CD8-positive, alpha-beta memory T cell (primary cell): ENCODE measurements around the gene COMMD3. TPM values are rescaled to one million over a fixed set of nuclear protein-coding genes. Genes with fewer than 3 reads are reported as not detected.

ENCODE experiments used
- CTCF ChIA-PET: fragments of 350-600 bp; sonication (Branson Sonifier 250); formaldehyde crosslinking; loops from one replicate; lab custom pipeline; 2021; ENCODE audit warnings: antibody characterized with exemption; lab: Charles Lee
- POLR2A ChIA-PET: fragments of 350-600 bp; sonication (Branson Sonifier 250); formaldehyde crosslinking; loops from one replicate; lab custom pipeline; 2021; ENCODE audit warnings: antibody characterized with exemption; lab: Charles Lee
- DNase-seq, 5 donors: peaks; one replicate each; pipeline versions ENCODE4 v3.0.0 to v3.0.0-alpha.2; 2020 to 2022; ENCODE audit warnings: mixed read lengths in 1 of 5
- H3K27ac ChIP-seq: one replicate; pipeline ENCODE4 v1.7.0; 2013; ENCODE audit warnings: low read depth, mild to moderate bottlenecking, low read length, moderate library complexity
- H3K27me3 ChIP-seq: 2 replicates; pipeline ENCODE4 v1.7.0; 2013; ENCODE audit warnings: low read length, mild to moderate bottlenecking; ENCODE audit not compliant: insufficient read depth, poor library complexity, severe bottlenecking
- H3K36me3 ChIP-seq: 2 replicates; pipeline ENCODE4 v1.7.0; 2013; ENCODE audit warnings: mild to moderate bottlenecking, low read length, moderate library complexity; ENCODE audit not compliant: insufficient read depth
- H3K4me1 ChIP-seq: 2 replicates; pipeline ENCODE4 v1.7.0; 2013; ENCODE audit warnings: mild to moderate bottlenecking, low read length, moderate library complexity; ENCODE audit not compliant: insufficient read depth
- H3K4me3 ChIP-seq: 2 replicates; pipeline ENCODE4 v1.7.0; 2013; ENCODE audit warnings: mild to moderate bottlenecking, low read length
- H3K9me3 ChIP-seq: 2 replicates; pipeline ENCODE4 v1.7.0; 2013; ENCODE audit warnings: mild to moderate bottlenecking, low read length
- H3K27ac Mint-ChIP-seq, 8 donors: one replicate each; pipeline ENCODE4 v1.8.0; 2020 to 2021; ENCODE audit warnings: mixed read lengths in 8 of 8, mild to moderate bottlenecking in 6 of 8, inconsistent platforms in 3 of 8, moderate library complexity in 3 of 8
- H3K27me3 Mint-ChIP-seq, 2 donors: one replicate each; pipeline ENCODE4 v1.8.0; 2020 to 2021; ENCODE audit warnings: mixed read lengths in 2 of 2, mild to moderate bottlenecking in 1 of 2, moderate library complexity in 1 of 2
- H3K36me3 Mint-ChIP-seq, 3 donors: one replicate each; pipeline ENCODE4 v1.8.0; 2020 to 2021; ENCODE audit warnings: mixed read lengths in 3 of 3, inconsistent platforms in 1 of 3, mild to moderate bottlenecking in 1 of 3
- H3K4me1 Mint-ChIP-seq, 3 donors: one replicate each; pipeline ENCODE4 v1.8.0; 2020 to 2021; ENCODE audit warnings: mixed read lengths in 3 of 3, inconsistent platforms in 1 of 3, mild to moderate bottlenecking in 1 of 3
- H3K4me3 Mint-ChIP-seq, 7 donors: one replicate each; pipeline ENCODE4 v1.8.0; 2020 to 2021; ENCODE audit warnings: mixed read lengths in 7 of 7, mild to moderate bottlenecking in 6 of 7, moderate library complexity in 4 of 7, inconsistent platforms in 2 of 7
- H3K9me3 Mint-ChIP-seq, 5 donors: one replicate each; pipeline ENCODE4 v1.8.0; 2020 to 2022; ENCODE audit warnings: mixed read lengths in 5 of 5, mild to moderate bottlenecking in 3 of 5, moderate library complexity in 2 of 5, inconsistent platforms in 1 of 5
- polyA plus RNA-seq: library from polyadenylated mRNA; unstranded; fragments of 300-500 nt; fragmentation: Illumina TruSeq; gene quantifications from one replicate; pipeline ENCODE4 v1.2.3, GENCODE V29; 2021
- total RNA-seq, 2 experiments: library from RNA; stranded (reverse); gene quantifications; one replicate each; pipeline ENCODE4 v1.2.3, GENCODE V29; 2021

Gene COMMD3
- total and polyA plus RNA-seq, 3 experiments from 2014 or later, result 61.4 to 80.4 (median 80.2) TPM

DNA sequence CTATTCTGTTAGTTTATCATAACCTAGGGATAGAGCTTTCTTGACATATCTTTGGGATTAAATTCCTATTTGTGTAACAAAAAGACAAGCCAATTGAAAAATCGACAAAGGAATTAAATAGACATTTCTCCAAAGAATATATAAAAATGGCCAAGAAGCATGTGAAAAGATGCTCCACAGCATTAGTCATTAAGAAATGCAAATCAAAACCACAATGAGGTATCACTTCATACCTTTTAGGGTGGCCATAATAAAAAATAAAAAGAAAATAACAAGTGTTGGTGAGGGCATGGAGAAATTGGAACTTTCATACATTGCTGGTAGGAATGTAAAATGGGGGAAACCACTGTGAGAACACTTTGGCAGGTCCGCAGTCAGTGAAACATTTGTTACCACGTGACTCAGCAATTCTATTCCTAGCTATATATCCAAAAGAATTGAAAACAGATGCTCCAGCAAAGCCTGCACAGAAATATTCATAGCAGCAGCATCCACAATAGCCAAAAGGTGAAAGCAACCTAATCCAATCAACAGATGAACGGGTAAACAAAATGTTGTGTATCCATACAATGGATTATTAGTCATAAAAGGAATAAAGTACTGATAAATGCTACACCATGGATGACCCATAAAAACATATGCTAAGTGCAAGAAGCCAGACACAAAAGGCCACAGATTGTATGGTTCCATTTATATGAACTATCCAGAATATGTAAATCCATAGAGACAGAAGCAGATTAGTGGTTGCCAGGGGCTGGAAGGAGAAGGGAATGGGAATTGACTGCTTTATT lies 49.7 kb downstream of the COMMD3 start:
- Histone ChIP-seq H3K27ac (no peak overlapping the region), H3K4me3 (no peak overlapping the region), H3K9me3 (no peaks in the 10 kb centered on the region), H3K27me3 (peaks cover 6% of the 10 kb centered on the region), H3K36me3 (no peaks in the 10 kb centered on the region), H3K4me1 (peaks cover 3% of the 10 kb centered on the region)
- ChIA-PET POLR2A (no interaction called here), CTCF (no interaction called here)
- H3K36me3 Mint-ChIP-seq, result no peaks in the 10 kb centered on the region
- no peak overlapping the region for H3K27ac Mint-ChIP-seq
- DNase-seq, result no peak
- H3K4me1 Mint-ChIP-seq, result peaks cover 6 to 26% (median 18%) of the 10 kb centered on the region in 3 donors
- peaks cover 3 to 34% of the 10 kb centered on the region in 2 donors for H3K27me3 Mint-ChIP-seq
- H3K4me3 Mint-ChIP-seq, result no peak overlapping the region
- no peaks in the 10 kb centered on the region for H3K9me3 Mint-ChIP-seq

- Mint-ChIP-seq H3K9me3 (no peaks in the 10 kb centered on the region), H3K4me1 (peaks cover 6 to 27% (median 18%) of the 10 kb centered on the region in 3 donors), H3K27me3 (peaks cover 3 to 33% of the 10 kb centered on the region in 2 donors), H3K27ac (no peak overlapping the region), H3K4me3 (no peak overlapping the region), H3K36me3 (no peaks in the 10 kb centered on the region)
- no peaks in the 10 kb centered on the region for H3K36me3 ChIP-seq
- no peak for DNase-seq
- H3K4me3 ChIP-seq, result no peak overlapping the region
- peaks cover 3% of the 10 kb centered on the region for H3K4me1 ChIP-seq
- H3K27ac ChIP-seq, result no peak overlapping the region
- H3K27me3 ChIP-seq, result peaks cover 6% of the 10 kb centered on the region
- ChIA-PET CTCF (no interaction called here), POLR2A (no interaction called here)
- H3K9me3 ChIP-seq, result no peaks in the 10 kb centered on the region
These were observed 50.2 kb downstream of the COMMD3 start for GRCh38 chr10:22366435-22366703.

DNA sequence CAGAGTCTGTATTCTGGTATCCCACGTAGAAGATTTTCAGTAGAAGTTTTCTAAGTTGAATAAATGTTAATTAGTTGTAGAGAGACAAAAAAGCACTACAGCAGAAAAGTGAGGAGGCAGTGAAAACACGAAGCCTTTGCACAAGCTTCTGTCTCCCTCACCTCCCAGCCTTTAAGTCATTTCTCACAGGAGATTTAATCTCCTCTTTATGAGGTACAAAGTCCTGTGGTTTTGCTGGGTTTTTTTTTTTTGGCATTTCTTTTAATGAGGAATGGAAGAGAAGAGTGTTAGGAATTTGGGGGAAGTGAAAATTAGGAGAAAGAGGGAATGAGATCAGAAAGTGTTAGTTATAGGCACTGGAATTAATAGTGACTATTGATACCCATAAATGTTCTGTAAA lies 50.6 kb downstream of the COMMD3 start:
- no peaks in the 10 kb centered on the region for H3K9me3 ChIP-seq
- peaks cover 3% of the 10 kb centered on the region for H3K4me1 ChIP-seq
- POLR2A ChIA-PET, result no interaction called here
- H3K4me3 ChIP-seq, result no peak overlapping the region
- CTCF ChIA-PET, result no interaction called here
- DNase-seq, result no peak
- Mint-ChIP-seq H3K4me3 (no peak overlapping the region), H3K9me3 (no peaks in the 10 kb centered on the region), H3K4me1 (peaks cover 6 to 27% (median 18%) of the 10 kb centered on the region in 3 donors), H3K36me3 (no peaks in the 10 kb centered on the region), H3K27me3 (peaks cover 3 to 33% of the 10 kb centered on the region in 2 donors), H3K27ac (no peak overlapping the region)
- no peaks in the 10 kb centered on the region for H3K36me3 ChIP-seq
- H3K27ac ChIP-seq, result no peak overlapping the region
- peaks cover 6% of the 10 kb centered on the region for H3K27me3 ChIP-seq

DNA sequence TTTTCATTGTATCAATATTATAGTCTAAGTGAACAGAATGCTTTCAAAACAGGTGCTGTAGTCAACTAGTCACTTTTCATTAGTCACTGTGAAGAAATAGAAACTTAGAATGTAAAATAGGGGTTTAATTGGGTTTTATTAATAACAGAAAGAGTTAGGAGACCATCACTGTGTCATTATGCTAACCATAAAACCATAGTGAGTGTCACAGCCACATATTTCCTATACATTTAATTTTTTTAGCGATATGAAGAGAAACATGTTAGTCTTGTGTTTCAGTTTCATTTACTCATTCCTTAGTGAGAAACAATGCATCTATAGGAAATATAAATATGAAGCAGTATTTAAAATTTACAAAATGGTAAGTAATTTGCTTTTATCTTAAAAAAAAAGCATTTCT lies 51.3 kb downstream of the COMMD3 start:
- CTCF ChIA-PET, result no interaction called here
- no peak overlapping the region for H3K4me3 Mint-ChIP-seq

GRCh38 chr10:22368402-22368801 lies 52.2 kb downstream of the COMMD3 start:
- Histone ChIP-seq H3K9me3 (no peaks in the 10 kb centered on the region), H3K4me1 (peaks cover 3% of the 10 kb centered on the region), H3K27ac (no peak overlapping the region), H3K36me3 (no peaks in the 10 kb centered on the region), H3K27me3 (no peaks in the 10 kb centered on the region), H3K4me3 (no peak overlapping the region)
- DNase-seq, result no peak
- H3K4me1 Mint-ChIP-seq, result peaks cover 6 to 27% (median 18%) of the 10 kb centered on the region in 3 donors
- no peak overlapping the region for H3K27ac Mint-ChIP-seq
- no peaks in the 10 kb centered on the region for H3K36me3 Mint-ChIP-seq
- ChIA-PET POLR2A (no interaction called here), CTCF (no interaction called here)
- H3K9me3 Mint-ChIP-seq, result no peaks in the 10 kb centered on the region
- no peak overlapping the region for H3K4me3 Mint-ChIP-seq
- peaks cover 3 to 27% of the 10 kb centered on the region in 2 donors for H3K27me3 Mint-ChIP-seq

More for the DNA sequence above, 51.3 kb downstream of the COMMD3 start:
- H3K27me3 Mint-ChIP-seq, result peaks cover 3 to 33% of the 10 kb centered on the region in 2 donors
- H3K4me1 ChIP-seq, result peaks cover 3% of the 10 kb centered on the region
- H3K9me3 Mint-ChIP-seq, result no peaks in the 10 kb centered on the region
- no peaks in the 10 kb centered on the region for H3K36me3 ChIP-seq
- H3K4me1 Mint-ChIP-seq, result peaks cover 6 to 27% (median 18%) of the 10 kb centered on the region in 3 donors
- no peaks in the 10 kb centered on the region for H3K9me3 ChIP-seq
- no peaks in the 10 kb centered on the region for H3K36me3 Mint-ChIP-seq
- DNase-seq, result no peak
- no peak overlapping the region for H3K27ac Mint-ChIP-seq
- no peak overlapping the region for H3K4me3 ChIP-seq
- H3K27me3 ChIP-seq, result peaks cover 4% of the 10 kb centered on the region
- H3K27ac ChIP-seq, result no peak overlapping the region
- POLR2A ChIA-PET, result no interaction called here

- CTCF ChIA-PET, result no interaction called here
These were observed 52.8 kb downstream of the COMMD3 start for GRCh38 chr10:22368981-22369380.

GRCh38 chr10:22369434-22370072 lies 53.4 kb downstream of the COMMD3 start:
- Mint-ChIP-seq H3K27me3 (peaks cover 3 to 17% of the 10 kb centered on the region in 2 donors), H3K36me3 (no peaks in the 10 kb centered on the region), H3K9me3 (no peaks in the 10 kb centered on the region), H3K4me1 (peaks cover 6 to 27% (median 18%) of the 10 kb centered on the region in 3 donors), H3K4me3 (no peak overlapping the region), H3K27ac (no peak overlapping the region)
- ChIA-PET CTCF (no interaction called here), POLR2A (interaction anchor here (1.4 kb wide), 1 partner anchor 67 kb away, joined by 4 read pairs; no protein-coding TSS in a partner anchor)
- H3K4me1 ChIP-seq, result peaks cover 3% of the 10 kb centered on the region
- H3K27ac ChIP-seq, result no peak overlapping the region
- no peaks in the 10 kb centered on the region for H3K27me3 ChIP-seq
- H3K4me3 ChIP-seq, result no peak overlapping the region
- H3K9me3 ChIP-seq, result no peaks in the 10 kb centered on the region
- no peaks in the 10 kb centered on the region for H3K36me3 ChIP-seq
- no peak for DNase-seq

More at GRCh38 chr10:22368981-22369380, 52.8 kb downstream of the COMMD3 start:
- H3K36me3 ChIP-seq, result no peaks in the 10 kb centered on the region
- Mint-ChIP-seq H3K27me3 (peaks cover 3 to 23% of the 10 kb centered on the region in 2 donors), H3K4me3 (no peak overlapping the region), H3K9me3 (no peaks in the 10 kb centered on the region), H3K36me3 (no peaks in the 10 kb centered on the region), H3K4me1 (peaks cover 6 to 27% (median 18%) of the 10 kb centered on the region in 3 donors), H3K27ac (no peak overlapping the region)
- H3K27ac ChIP-seq, result no peak overlapping the region
- POLR2A ChIA-PET, result no interaction called here
- no peaks in the 10 kb centered on the region for H3K27me3 ChIP-seq
- no peak overlapping the region for H3K4me3 ChIP-seq
- H3K4me1 ChIP-seq, result peaks cover 3% of the 10 kb centered on the region
- no peak for DNase-seq
- no peaks in the 10 kb centered on the region for H3K9me3 ChIP-seq
